ENCODE results near the gene ATG12. TPM values are rescaled to one million over a fixed set of nuclear protein-coding genes. Genes with fewer than 3 reads are reported as not detected.

ATG12 gene
- total and polyA plus RNA-seq, 2 of the 13 experiments (the other 11 are each of a cell fraction or from before 2014, with no cell fraction given), result 46.4 to 58.1 TPM

- no peak for TF ChIP-seq ZNF20 (CRISPR knock-in tag; IDR thresholded peaks at IDR 0.05)
- no peak for TF ChIP-seq KMT2B (CRISPR knock-in tag; IDR thresholded peaks at IDR 0.05)
- TF ChIP-seq ZNF83 (CRISPR knock-in tag; IDR thresholded peaks at IDR 0.05; ENCODE audit: borderline replicate concordance), result no peak
- TF ChIP-seq ZNF124 (CRISPR knock-in tag; IDR thresholded peaks at IDR 0.05), result no peak
- no peak for TF ChIP-seq ZNF547 (CRISPR knock-in tag; IDR thresholded peaks at IDR 0.05)
- TF ChIP-seq TEAD3 (CRISPR knock-in tag; optimal IDR thresholded peaks at IDR 0.05; ENCODE audit: borderline replicate concordance), result peak; percentile 64
- TF ChIP-seq SMARCE1 (IDR thresholded peaks at IDR 0.05; ENCODE audit: borderline replicate concordance), result no peak
- TF ChIP-seq, protein P1, sequence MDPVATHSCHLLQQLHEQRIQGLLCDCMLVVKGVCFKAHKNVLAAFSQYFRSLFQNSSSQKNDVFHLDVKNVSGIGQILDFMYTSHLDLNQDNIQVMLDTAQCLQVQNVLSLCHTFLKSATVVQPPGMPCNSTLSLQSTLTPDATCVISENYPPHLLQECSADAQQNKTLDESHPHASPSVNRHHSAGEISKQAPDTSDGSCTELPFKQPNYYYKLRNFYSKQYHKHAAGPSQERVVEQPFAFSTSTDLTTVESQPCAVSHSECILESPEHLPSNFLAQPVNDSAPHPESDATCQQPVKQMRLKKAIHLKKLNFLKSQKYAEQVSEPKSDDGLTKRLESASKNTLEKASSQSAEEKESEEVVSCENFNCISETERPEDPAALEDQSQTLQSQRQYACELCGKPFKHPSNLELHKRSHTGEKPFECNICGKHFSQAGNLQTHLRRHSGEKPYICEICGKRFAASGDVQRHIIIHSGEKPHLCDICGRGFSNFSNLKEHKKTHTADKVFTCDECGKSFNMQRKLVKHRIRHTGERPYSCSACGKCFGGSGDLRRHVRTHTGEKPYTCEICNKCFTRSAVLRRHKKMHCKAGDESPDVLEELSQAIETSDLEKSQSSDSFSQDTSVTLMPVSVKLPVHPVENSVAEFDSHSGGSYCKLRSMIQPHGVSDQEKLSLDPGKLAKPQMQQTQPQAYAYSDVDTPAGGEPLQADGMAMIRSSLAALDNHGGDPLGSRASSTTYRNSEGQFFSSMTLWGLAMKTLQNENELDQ (CRISPR knock-in tag; IDR thresholded peaks at IDR 0.05; ENCODE audit: borderline replicate concordance), result no peak
- no peak for TF ChIP-seq ZNF724P (CRISPR knock-in tag; IDR thresholded peaks at IDR 0.05; ENCODE audit: borderline replicate concordance)
- peak; percentile 45; the same call in 1 of the 2 replicates for TF ChIP-seq FOSL2 (CRISPR knock-in tag; IDR thresholded peaks at IDR 0.05)
- TF ChIP-seq, protein P2, sequence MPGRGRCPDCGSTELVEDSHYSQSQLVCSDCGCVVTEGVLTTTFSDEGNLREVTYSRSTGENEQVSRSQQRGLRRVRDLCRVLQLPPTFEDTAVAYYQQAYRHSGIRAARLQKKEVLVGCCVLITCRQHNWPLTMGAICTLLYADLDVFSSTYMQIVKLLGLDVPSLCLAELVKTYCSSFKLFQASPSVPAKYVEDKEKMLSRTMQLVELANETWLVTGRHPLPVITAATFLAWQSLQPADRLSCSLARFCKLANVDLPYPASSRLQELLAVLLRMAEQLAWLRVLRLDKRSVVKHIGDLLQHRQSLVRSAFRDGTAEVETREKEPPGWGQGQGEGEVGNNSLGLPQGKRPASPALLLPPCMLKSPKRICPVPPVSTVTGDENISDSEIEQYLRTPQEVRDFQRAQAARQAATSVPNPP (CRISPR knock-in tag; IDR thresholded peaks at IDR 0.05), result no peak
- TF ChIP-seq, protein P3, sequence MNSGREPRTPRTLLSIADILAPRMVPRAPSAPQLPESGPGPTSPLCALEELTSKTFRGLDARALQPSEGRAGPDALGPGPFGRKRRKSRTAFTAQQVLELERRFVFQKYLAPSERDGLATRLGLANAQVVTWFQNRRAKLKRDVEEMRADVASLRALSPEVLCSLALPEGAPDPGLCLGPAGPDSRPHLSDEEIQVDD (CRISPR knock-in tag; IDR thresholded peaks at IDR 0.05; ENCODE audit: borderline replicate concordance), result no peak
- TF ChIP-seq, protein P4, sequence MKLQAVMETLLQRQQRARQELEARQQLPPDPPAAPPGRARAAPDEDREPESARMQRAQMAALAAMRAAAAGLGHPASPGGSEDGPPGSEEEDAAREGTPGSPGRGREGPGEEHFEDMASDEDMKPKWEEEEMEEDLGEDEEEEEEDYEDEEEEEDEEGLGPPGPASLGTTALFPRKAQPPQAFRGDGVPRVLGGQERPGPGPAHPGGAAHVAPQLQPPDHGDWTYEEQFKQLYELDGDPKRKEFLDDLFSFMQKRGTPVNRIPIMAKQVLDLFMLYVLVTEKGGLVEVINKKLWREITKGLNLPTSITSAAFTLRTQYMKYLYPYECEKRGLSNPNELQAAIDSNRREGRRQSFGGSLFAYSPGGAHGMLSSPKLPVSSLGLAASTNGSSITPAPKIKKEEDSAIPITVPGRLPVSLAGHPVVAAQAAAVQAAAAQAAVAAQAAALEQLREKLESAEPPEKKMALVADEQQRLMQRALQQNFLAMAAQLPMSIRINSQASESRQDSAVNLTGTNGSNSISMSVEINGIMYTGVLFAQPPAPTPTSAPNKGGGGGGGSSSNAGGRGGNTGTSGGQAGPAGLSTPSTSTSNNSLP (IDR thresholded peaks at IDR 0.05; ENCODE audit: low read depth, low read length), result peak; percentile 82
- TF ChIP-seq SAP130 (CRISPR knock-in tag; IDR thresholded peaks at IDR 0.05; ENCODE audit: low read depth), result no peak
- no peak for TF ChIP-seq ZFP90 (CRISPR knock-in tag; IDR thresholded peaks at IDR 0.05; ENCODE audit: borderline replicate concordance)
- no peak for TF ChIP-seq ZNF549 (CRISPR knock-in tag; IDR thresholded peaks at IDR 0.05)
- TF ChIP-seq, protein P5, sequence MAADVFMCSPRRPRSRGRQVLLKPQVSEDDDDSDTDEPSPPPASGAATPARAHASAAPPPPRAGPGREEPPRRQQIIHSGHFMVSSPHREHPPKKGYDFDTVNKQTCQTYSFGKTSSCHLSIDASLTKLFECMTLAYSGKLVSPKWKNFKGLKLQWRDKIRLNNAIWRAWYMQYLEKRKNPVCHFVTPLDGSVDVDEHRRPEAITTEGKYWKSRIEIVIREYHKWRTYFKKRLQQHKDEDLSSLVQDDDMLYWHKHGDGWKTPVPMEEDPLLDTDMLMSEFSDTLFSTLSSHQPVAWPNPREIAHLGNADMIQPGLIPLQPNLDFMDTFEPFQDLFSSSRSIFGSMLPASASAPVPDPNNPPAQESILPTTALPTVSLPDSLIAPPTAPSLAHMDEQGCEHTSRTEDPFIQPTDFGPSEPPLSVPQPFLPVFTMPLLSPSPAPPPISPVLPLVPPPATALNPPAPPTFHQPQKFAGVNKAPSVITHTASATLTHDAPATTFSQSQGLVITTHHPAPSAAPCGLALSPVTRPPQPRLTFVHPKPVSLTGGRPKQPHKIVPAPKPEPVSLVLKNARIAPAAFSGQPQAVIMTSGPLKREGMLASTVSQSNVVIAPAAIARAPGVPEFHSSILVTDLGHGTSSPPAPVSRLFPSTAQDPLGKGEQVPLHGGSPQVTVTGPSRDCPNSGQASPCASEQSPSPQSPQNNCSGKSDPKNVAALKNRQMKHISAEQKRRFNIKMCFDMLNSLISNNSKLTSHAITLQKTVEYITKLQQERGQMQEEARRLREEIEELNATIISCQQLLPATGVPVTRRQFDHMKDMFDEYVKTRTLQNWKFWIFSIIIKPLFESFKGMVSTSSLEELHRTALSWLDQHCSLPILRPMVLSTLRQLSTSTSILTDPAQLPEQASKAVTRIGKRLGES (CRISPR knock-in tag; IDR thresholded peaks at IDR 0.05; ENCODE audit: borderline replicate concordance), result no peak
- TF ChIP-seq MED1 (CRISPR knock-in tag; IDR thresholded peaks at IDR 0.05), result 0 out of 2 replicates have a peak, but pooled peaks have one; percentile 12
- TF ChIP-seq ZNF780A (CRISPR knock-in tag; IDR thresholded peaks at IDR 0.05), result no peak
- TF ChIP-seq, protein P6, sequence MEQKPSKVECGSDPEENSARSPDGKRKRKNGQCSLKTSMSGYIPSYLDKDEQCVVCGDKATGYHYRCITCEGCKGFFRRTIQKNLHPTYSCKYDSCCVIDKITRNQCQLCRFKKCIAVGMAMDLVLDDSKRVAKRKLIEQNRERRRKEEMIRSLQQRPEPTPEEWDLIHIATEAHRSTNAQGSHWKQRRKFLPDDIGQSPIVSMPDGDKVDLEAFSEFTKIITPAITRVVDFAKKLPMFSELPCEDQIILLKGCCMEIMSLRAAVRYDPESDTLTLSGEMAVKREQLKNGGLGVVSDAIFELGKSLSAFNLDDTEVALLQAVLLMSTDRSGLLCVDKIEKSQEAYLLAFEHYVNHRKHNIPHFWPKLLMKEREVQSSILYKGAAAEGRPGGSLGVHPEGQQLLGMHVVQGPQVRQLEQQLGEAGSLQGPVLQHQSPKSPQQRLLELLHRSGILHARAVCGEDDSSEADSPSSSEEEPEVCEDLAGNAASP (CRISPR knock-in tag; IDR thresholded peaks at IDR 0.05; ENCODE audit: borderline replicate concordance), result 0 out of 2 replicates have a peak, but pooled peaks have one; percentile 31
Observed at GRCh38 chr5:115831163-115831768, 10.1 kb downstream of the ATG12 start (continued).

Data from HepG2 (cell line).